GM21786 (cell line): ENCODE results near the gene STRA6.
A peak's percentile ranks its signal among the peaks of the same experiment; 100 is the strongest.
"Not testable (repeated sequence)": the region's sequence is repeated elsewhere in the genome, so short reads cannot be mapped to it uniquely, and the experiment has no call there.

Source experiments
- ATAC-seq: cut with Tn5 transposase; IDR thresholded peaks from one replicate; pipeline ENCODE4 v1.9.1; 2021; ENCODE audit not compliant: unreplicated experiment

Gene STRA6

GRCh38 chr15:74165461-74165860 is 37.1 kb downstream of the STRA6 start:
- no peak for ATAC-seq

DNA sequence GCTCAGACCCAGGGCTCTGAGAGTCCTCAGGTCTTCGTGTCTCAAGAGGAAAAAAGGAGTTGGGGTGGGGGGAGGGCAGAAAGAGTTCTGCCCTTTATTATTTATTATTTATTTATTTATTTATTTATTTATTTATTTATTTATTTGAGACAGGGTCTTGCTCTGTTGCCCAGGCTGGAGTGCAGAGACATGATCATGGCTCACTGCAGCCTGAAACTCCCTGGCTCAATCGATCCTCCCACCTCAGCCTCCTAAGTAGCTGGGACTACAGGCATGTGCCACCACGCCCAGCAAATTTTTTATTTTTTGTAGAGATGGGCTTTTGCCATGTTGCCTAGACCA is 40.4 kb downstream of the STRA6 start:
- not testable (repeated sequence) for ATAC-seq

DNA sequence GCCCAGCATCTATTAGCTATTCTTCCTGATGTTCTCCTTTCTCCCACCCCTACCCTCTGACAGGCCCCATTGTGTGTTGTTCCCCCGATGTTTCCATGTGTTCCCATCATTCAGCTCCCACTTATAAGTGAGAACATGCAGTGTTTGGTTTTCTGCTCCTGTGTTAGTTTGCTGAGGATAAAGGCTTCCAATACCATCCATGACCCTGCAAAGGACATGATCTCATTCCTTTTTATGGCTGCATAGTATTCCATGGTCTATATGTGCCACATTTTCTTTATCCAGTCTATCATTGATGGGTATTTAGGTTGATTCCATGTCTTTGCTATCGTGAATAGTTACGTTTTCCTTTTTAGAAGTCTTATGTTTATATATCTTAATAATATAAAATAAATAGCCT is 42.2 kb downstream of the STRA6 start:
- not testable (repeated sequence) for ATAC-seq

- no peak for ATAC-seq
Measured at GRCh38 chr15:74159773-74160172, 42.8 kb downstream of the STRA6 start.

DNA sequence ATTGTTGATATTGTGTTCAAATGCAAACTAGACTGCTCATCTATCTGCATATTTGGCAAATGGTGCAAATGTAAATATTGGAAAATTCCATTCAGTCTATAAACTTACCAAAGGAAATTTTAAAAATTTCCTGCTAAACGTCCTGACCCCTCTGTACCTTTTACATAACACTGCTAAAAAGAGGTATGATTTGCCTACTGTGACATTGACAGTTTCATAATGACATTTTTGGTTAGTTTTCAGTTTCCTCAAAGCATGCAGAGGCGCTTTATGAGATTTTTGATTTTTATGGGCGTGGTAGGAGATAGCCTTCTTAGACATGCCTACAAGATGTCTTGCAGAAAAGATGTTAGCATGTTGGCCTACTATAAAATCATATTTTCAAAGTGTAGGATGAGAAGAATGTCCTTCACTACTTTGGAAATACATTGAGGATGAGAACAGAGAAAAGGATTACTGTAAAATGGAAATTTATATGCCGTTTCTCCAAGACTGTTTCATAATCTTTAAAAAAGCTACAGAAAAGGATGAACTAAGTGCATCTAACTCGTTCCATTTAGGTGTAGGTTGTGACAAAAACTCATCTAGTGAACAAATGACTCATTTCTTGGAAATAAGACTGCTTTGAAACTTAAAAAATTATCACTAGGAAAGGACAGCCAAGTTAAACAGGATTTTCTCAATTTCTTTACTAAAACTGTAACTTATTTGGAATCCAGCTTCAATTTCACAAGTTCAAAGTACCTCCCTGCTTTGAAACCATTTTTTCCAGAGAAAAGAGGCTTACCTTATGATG is 43.5 kb downstream of the STRA6 start:
- ATAC-seq, result peak; percentile 43

- no peak for ATAC-seq
Measured at GRCh38 chr15:74157868-74158827, 44.4 kb downstream of the STRA6 start.

GRCh38 chr15:74156678-74157411 is 45.7 kb downstream of the STRA6 start:
- no peak for ATAC-seq

DNA sequence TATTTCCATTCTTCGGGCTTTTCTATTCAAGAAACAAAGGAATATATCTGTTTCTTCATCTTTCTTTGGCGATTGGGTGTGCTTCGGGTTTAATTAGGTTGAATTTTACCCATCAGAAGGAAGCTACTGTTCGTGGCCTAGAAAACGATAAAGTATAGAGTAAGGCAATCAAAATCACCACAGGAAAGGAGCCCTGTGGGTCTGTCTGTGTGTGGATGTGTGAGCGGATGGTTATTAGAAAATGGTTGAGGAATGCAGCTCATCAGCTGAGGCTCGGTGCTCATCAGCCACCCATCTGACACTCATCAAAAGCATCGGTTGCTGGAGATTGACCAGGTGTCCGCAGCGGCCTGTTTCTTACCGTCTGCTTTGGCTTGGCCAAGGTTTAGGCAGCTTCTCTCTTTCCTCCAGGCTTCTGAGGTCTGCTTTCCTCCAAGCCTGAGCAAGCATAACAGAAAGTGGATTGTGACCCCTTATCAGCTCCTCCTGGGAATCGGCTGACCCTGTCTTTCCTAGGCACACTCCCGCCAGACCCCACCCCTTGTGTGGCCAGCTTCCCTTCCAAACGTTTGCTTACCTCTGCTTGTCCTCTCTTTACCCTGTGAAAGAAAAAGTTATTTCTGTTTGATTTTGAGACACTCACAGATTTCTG is 46.7 kb downstream of the STRA6 start:
- no peak for ATAC-seq

GRCh38 chr15:74147051-74147450 is 55.5 kb downstream of the STRA6 start:
- ATAC-seq, result no peak

DNA sequence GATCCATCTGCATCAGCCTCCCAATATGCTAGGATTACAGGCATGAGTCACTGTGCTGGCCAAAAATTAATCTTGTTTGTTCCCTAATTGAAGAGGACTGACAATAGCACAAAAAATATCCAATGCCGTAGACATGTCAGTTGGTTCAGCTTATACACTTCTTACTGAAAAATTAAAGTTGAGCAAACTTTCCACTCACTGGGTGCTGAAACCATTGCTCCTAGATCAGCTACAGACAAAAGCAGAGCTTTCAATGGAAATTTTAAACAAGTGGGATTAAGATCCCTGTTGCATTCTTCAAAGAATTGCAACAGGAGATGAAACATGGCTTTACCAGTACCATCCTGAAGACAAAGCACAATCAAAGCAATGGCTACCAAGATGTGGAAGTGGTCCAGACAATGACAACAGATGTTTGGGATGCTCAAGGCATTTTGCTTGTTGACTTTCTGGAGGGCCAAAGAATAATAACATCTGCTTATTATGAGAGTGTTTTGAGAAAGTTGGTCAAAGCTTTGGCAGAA is 56.2 kb downstream of the STRA6 start:
- no peak for ATAC-seq

DNA sequence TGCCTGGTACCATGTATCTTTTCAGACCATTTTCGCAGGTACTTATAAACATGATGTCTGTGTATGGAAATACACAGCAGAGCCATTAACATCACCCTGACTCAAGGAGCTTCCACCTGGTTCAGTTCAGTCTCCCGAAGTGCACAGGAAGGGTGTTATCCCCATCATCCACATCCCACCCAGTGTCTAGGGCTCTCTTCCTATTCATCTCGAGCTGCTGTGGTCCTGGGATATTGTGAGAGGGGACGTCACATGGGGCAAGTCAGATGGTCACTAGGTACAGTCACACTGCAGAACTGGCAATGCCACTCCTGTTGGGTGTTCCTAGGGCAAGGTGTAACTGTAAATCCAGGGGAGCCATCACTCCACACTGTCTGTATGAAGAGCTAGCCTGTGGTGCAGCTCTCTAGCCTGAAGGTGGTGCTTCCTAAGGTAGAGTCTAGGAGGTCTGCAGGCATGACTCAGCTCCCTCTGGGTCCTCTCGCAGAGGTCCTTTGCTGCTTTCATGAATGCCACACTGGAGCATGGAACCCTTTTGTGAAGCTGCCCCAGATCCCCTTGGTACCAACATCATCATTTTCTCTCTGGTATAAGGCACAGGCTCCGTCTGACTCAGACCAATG is 58.3 kb downstream of the STRA6 start:
- no peak for ATAC-seq

- no peak for ATAC-seq
Measured at GRCh38 chr15:74141591-74141990, 61.0 kb downstream of the STRA6 start.

- ATAC-seq, result no peak
Measured at GRCh38 chr15:74138642-74139041, 63.9 kb downstream of the STRA6 start.

DNA sequence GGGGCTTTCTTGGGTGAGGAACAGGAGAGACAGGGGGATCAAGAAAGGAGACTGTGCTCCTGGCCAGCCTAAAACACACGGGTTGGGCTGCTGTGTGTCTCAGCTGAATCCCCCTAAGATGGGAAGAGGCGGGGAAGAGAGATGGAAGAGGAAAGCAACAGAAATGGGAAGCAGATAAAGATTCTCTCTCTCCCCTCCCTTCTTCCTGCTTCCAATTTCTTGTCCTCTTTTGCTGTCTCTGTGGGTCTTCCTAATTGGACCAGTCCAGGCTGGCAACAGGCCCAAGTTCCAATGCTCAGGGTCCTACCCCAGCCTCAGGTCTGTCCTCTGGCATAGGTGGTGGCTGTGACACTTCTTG is 65.1 kb downstream of the STRA6 start:
- no peak for ATAC-seq

GRCh38 chr15:74136814-74137536 is 65.6 kb downstream of the STRA6 start:
- ATAC-seq, result no peak

DNA sequence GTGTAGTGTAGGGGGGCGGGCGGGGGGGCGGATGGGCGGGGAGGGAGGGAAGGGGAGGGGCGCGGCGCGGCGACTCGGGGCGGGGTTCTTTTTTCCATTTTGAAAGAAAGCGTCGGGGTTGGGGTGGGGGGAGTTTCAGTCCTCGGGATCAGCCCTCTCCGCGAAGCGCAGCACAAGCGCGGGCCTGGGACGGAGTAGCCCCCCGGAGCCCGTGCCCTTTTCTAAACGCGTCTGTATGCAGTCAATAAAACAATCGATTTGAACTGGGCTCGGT is 66.1 kb downstream of the STRA6 start:
- no peak for ATAC-seq

DNA sequence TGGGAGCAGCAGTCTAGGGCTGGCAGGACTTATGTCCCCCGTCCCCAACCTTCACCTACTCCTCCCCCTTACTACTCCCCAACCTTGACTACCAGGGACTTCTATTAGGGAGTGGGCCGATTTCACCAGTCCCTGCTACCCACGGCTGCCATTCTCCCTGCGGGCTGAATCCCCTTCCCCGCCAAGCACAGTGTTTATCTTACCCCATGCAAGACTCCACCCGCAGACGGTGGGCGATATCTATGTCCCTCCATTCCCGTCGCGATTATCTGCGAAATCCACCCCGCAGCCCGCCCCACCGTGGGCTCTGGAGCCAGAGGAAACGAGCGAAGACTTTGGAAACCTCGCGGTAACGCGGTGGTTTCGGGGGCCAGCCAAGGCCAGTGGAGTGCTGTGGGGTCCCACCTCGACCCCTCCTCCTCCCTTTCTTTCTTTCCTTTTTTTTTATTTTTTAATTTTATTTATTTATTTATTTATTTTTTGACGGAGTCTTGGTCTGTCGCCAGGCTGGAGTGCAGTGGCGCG is 67.5 kb downstream of the STRA6 start:
- ATAC-seq, result no peak

- no peak for ATAC-seq
Measured at GRCh38 chr15:74134387-74135027, 68.1 kb downstream of the STRA6 start.

GRCh38 chr15:74133694-74134386 is 68.7 kb downstream of the STRA6 start:
- ATAC-seq, result no peak
